Muscle of leg (tissue), 11 donors: ENCODE results near the gene MYO3A. TPM values are rescaled to one million over a fixed set of nuclear protein-coding genes. Genes with fewer than 3 reads are reported as not detected.

ENCODE experiments used
- DNase-seq: peaks from one replicate; pipeline ENCODE4 v3.0.0; 2013
- H3K27ac ChIP-seq: one replicate; pipeline ENCODE4 v1.5.1; 2013; ENCODE audit warnings: mild to moderate bottlenecking, low read length, control low read depth
- H3K27me3 ChIP-seq: one replicate; pipeline ENCODE4 v1.6.1; 2013; ENCODE audit warnings: low read length; ENCODE audit not compliant: control insufficient read depth, insufficient read depth
- H3K36me3 ChIP-seq: one replicate; pipeline ENCODE4 v1.6.1; 2013; ENCODE audit warnings: low read length; ENCODE audit not compliant: control insufficient read depth, insufficient read depth
- H3K4me1 ChIP-seq: one replicate; pipeline ENCODE4 v1.6.1; 2013; ENCODE audit warnings: low read length; ENCODE audit not compliant: control insufficient read depth, insufficient read depth
- H3K4me3 ChIP-seq: one replicate; pipeline ENCODE4 v1.5.1; 2013; ENCODE audit warnings: low read length, control low read depth
- H3K9me3 ChIP-seq: replicated peaks from 2 replicates; pipeline ENCODE4 v1.6.1; 2013; ENCODE audit warnings: low read depth, low read length; ENCODE audit not compliant: control insufficient read depth
- WGBS: methylation state at CpG from one replicate; pipeline ENCODE4 v1.1.5; 2013; ENCODE audit warnings: missing lambda C conversion rate; ENCODE audit not compliant: insufficient coverage; 5-methylcytosine and 5-hydroxymethylcytosine counted together
- polyA plus RNA-seq, 8 donors: library from polyadenylated mRNA; unstranded; fragments of 120-200 nt; gene quantifications; one replicate each; pipeline versions ENCODE4 v1.2.1 to v1.2.3, GENCODE V29; 2013; ENCODE audit warnings: inconsistent platforms in 1 of 8, low replicate concordance in 1 of 8; ENCODE audit not compliant: insufficient read length in 8 of 8, insufficient read depth in 1 of 8
- total RNA-seq: library from RNA; stranded (reverse); fragments of 120-200 nt; gene quantifications from one replicate; pipeline ENCODE4 v1.2.4, GENCODE V29; 2013

The MYO3A gene
- total and polyA plus RNA-seq, 9 donors = 0.41 to 1.9 (median 1.0) TPM

DNA sequence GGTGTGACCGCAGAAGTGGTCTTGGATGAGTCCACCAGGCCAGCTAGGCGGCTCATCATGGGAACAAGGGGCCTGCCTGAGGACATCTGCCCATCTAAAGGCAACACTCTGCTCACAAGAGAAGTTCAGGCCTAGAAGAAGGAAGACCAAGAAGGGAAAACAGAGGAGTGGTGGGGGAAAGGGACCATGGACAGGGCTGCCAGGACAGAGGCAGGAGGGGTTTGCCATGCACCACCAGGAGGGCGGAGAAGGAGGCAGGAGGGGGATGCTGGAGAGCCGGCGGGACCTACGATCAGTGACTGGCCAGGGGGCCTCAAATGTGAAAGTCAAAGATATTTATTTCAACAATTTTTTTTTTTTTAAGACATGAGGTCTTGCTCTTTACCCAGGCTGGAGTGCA, 315.7 kb downstream of the MYO3A start:
- H3K27ac ChIP-seq = no peak overlapping the region
- no peak for DNase-seq
- no peaks in the 10 kb centered on the region for H3K27me3 ChIP-seq
- H3K9me3 ChIP-seq = no peaks in the 10 kb centered on the region
- no peaks in the 10 kb centered on the region for H3K4me1 ChIP-seq
- no peaks in the 10 kb centered on the region for H3K36me3 ChIP-seq
- 100% methylated on average over 2 of the region's 6 CpGs for WGBS
- H3K4me3 ChIP-seq = no peak overlapping the region

DNA sequence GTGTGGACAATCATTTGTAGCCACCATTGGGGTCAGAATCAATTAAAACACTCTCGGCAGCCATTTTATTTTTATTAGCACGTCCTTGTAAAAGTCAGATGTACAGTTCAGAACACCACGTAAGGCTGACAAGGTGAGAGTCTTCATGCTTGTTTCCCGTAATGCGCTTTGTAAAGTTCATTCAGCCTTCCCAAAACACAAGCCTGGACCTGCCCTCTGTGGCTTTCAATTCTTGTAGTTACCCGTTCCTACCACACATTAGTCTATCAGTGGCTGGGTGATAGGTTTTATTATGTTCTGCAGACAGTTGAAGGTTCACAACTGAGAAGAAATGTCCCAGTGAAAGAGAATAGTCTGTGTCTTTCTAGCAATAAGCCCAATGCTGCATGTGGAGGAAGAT, 317.9 kb downstream of the MYO3A start:
- Histone ChIP-seq H3K4me1 (no peaks in the 10 kb centered on the region), H3K27me3 (no peaks in the 10 kb centered on the region), H3K27ac (no peak overlapping the region), H3K9me3 (no peaks in the 10 kb centered on the region), H3K4me3 (no peak overlapping the region), H3K36me3 (no peaks in the 10 kb centered on the region)
- no peak for DNase-seq
- WGBS = 75% methylated on average over 4 of the region's 6 CpGs

DNA sequence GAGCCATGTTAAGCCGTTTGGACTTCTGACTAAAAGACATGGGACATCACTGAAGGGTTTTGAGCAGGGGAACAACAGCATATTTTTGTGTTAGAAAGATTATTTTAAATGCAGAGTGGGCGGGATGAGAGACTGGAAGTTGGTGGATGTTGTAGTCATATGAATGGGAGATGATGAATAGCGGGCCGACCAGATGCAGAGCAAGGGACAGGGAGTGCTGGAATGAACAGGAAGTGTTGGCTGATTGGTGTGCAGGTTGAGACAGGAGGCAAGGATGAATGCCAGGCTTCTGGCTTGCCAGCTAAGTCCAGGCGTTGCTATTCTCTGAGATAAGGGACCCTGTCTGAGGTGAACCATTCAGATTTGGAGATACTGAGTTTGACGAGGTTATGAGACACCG, 320.6 kb downstream of the MYO3A start:
- Histone ChIP-seq H3K4me3 (no peak overlapping the region), H3K9me3 (no peaks in the 10 kb centered on the region), H3K27me3 (no peaks in the 10 kb centered on the region), H3K36me3 (no peaks in the 10 kb centered on the region), H3K27ac (no peak overlapping the region), H3K4me1 (no peaks in the 10 kb centered on the region)
- no peak for DNase-seq
- 80% methylated on average over 7 of the region's 7 CpGs for WGBS

DNA sequence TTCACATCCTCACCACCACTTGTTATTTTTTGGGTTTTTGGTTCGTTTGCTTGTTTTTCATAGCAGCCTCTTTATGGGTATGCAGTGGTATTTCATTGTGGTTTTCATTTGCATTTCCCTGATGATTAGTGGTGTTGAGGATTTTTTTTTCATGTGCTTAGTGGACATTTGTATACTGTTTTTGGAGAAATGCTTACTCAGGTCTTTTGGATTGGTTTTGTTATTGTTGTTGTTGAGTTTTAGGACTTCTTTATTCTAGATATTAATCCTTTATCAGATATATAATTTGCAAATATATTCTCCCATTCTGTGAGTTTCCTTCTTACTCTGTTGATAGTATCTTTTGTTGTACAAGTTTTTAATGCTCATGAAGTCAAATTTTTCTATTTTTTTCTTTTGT, 325.3 kb downstream of the MYO3A start:
- WGBS = no CpG with 5 or more reads among the region's 1 CpG
- no peak for DNase-seq
- Histone ChIP-seq H3K4me3 (no peak overlapping the region), H3K9me3 (no peaks in the 10 kb centered on the region), H3K4me1 (no peaks in the 10 kb centered on the region), H3K27ac (no peak overlapping the region), H3K36me3 (no peaks in the 10 kb centered on the region), H3K27me3 (no peaks in the 10 kb centered on the region)
